IMR-90 (cell line): Measurements from ENCODE around the gene ADRB2. TPM values are rescaled to one million over a fixed set of nuclear protein-coding genes. Genes with fewer than 3 reads are reported as not detected.

Source experiments
- ATAC-seq: fragments of 200-7000 bp; cut with Tn5 transposase; 2 replicates; pipeline ENCODE4 v1.9.1; 2020; ENCODE audit warnings: low read depth, mild to moderate bottlenecking, moderate library complexity
- BruUV-seq: library from RNA; stranded (reverse); fragments of 400-500 nt; replicated peaks from 2 replicates; lab custom pipeline; 2021; lab: Mats Ljungman, UMichigan
- CTCF ChIA-PET: fragments of 300-600 bp; formaldehyde crosslinking; extraction: SDS; loops from one replicate; lab custom pipeline; 2021; ENCODE audit warnings: antibody characterized with exemption; lab: Yijun Ruan, JAX
- POLR2A ChIA-PET: fragments of 300-600 bp; sonication (Branson Sonifier 250); formaldehyde crosslinking; loops from one replicate; lab custom pipeline; 2022; ENCODE audit warnings: antibody characterized with exemption; ENCODE audit not compliant: unreplicated experiment; lab: Charles Lee
- DNase-seq: peaks from one replicate; pipeline ENCODE4 v3.0.0; 2013
- H2AFZ ChIP-seq: replicated peaks from 2 replicates; pipeline ENCODE3; 2013; ENCODE audit warnings: low read length, mild to moderate bottlenecking; ENCODE audit not compliant: poor library complexity
- H2AK5ac ChIP-seq: 2 replicates; pipeline ENCODE4 v1.6.1; 2013; ENCODE audit warnings: low read depth, low read length, inconsistent platforms
- H2AK9ac ChIP-seq: replicated peaks from 2 replicates; pipeline ENCODE3; 2013; ENCODE audit warnings: mild to moderate bottlenecking, low read depth, low read length, moderate library complexity; ENCODE audit not compliant: poor library complexity
- H2BK120ac ChIP-seq: 2 replicates; pipeline ENCODE4 v1.6.1; 2013; ENCODE audit warnings: low read depth, low read length, inconsistent platforms
- H2BK15ac ChIP-seq: 3 replicates; pipeline ENCODE4 v1.6.1; 2013; ENCODE audit warnings: low read depth, low read length, inconsistent platforms
- H2BK20ac ChIP-seq: 2 replicates; pipeline ENCODE4 v1.6.1; 2013; ENCODE audit warnings: low read depth, mild to moderate bottlenecking, inconsistent platforms, low read length, moderate library complexity
- H2BK5ac ChIP-seq: 2 replicates; pipeline ENCODE4 v1.6.1; 2013; ENCODE audit warnings: mild to moderate bottlenecking, low read depth, low read length, inconsistent platforms; ENCODE audit not compliant: poor library complexity, severe bottlenecking
- H3K14ac ChIP-seq: replicated peaks from 2 replicates; pipeline ENCODE4 v1.6.1; 2013; ENCODE audit warnings: low read depth, low read length, inconsistent platforms
- H3K18ac ChIP-seq: 2 replicates; pipeline ENCODE4 v1.6.1; 2013; ENCODE audit warnings: low read depth, low read length, control low read depth
- H3K23ac ChIP-seq: 2 replicates; pipeline ENCODE4 v1.6.1; 2013; ENCODE audit warnings: low read depth, low read length, inconsistent platforms
- H3K27ac ChIP-seq: 2 replicates; pipeline ENCODE4 v1.5.1; 2013; ENCODE audit warnings: mild to moderate bottlenecking, control low read depth, low read length; ENCODE audit not compliant: insufficient read depth
- H3K27me3 ChIP-seq: 2 replicates; pipeline ENCODE4 v1.6.1; 2013; ENCODE audit warnings: low read length; ENCODE audit not compliant: control insufficient read depth, insufficient read depth
- H3K36me3 ChIP-seq: 2 replicates; pipeline ENCODE4 v1.6.1; 2013; ENCODE audit warnings: low read length, mixed read lengths; ENCODE audit not compliant: control insufficient read depth, insufficient read depth
- H3K4ac ChIP-seq: 2 replicates; pipeline ENCODE4 v1.6.1; 2013; ENCODE audit warnings: low read depth, low read length, inconsistent platforms
- H3K4me1 ChIP-seq: 2 replicates; pipeline ENCODE4 v1.6.1; 2013; ENCODE audit warnings: low read length, mixed read lengths; ENCODE audit not compliant: control insufficient read depth, insufficient read depth
- H3K4me2 ChIP-seq: 2 replicates; pipeline ENCODE4 v1.6.1; 2013; ENCODE audit warnings: low read depth, mild to moderate bottlenecking, control low read depth, low read length, moderate library complexity
- H3K4me3 ChIP-seq: 2 replicates; pipeline ENCODE4 v1.5.1; 2013; ENCODE audit warnings: low read depth, mild to moderate bottlenecking, control low read depth, low read length, moderate library complexity; ENCODE audit not compliant: insufficient read depth
- H3K56ac ChIP-seq: 2 replicates; pipeline ENCODE4 v1.6.1; 2013; ENCODE audit warnings: low read length, inconsistent platforms; ENCODE audit not compliant: insufficient read depth; ENCODE audit errors: extremely low read depth
- H3K79me1 ChIP-seq, 2 experiments: 2 replicates each; pipeline ENCODE4 v1.6.1; 2013; ENCODE audit warnings: low read length in 2 of 2, inconsistent platforms in 1 of 2, low read depth in 1 of 2
- H3K9ac ChIP-seq: 2 replicates; pipeline ENCODE4 v1.6.1; 2013; ENCODE audit warnings: low read depth, low read length, control low read depth
- H3K9me1 ChIP-seq: 2 replicates; pipeline ENCODE4 v1.6.1; 2013; ENCODE audit warnings: low read length, inconsistent platforms; ENCODE audit not compliant: insufficient read depth
- H3K9me3 ChIP-seq: 2 replicates; pipeline ENCODE4 v1.6.1; 2013; ENCODE audit warnings: low read length; ENCODE audit not compliant: control insufficient read depth, insufficient read depth
- H4K20me1 ChIP-seq: 2 replicates; pipeline ENCODE4 v1.6.1; 2013; ENCODE audit warnings: low read length, inconsistent platforms; ENCODE audit not compliant: insufficient read depth
- H4K5ac ChIP-seq: 2 replicates; pipeline ENCODE4 v1.6.1; 2013; ENCODE audit warnings: mild to moderate bottlenecking, low read depth, low read length, control low read depth
- H4K8ac ChIP-seq, 2 experiments: 2 replicates each; pipeline ENCODE4 v1.6.1; 2013; ENCODE audit warnings: low read depth in 2 of 2, low read length in 2 of 2, control low read depth in 1 of 2, inconsistent platforms in 1 of 2
- H4K91ac ChIP-seq: 2 replicates; pipeline ENCODE4 v1.6.1; 2013; ENCODE audit warnings: low read depth, low read length, inconsistent platforms; ENCODE audit not compliant: insufficient read depth
- BHLHE40 ChIP-seq: fragments of 150-350 bp; IDR thresholded peaks from 2 replicates; pipeline ENCODE4 v1.6.1; 2016; ENCODE audit warnings: mild to moderate bottlenecking, low read depth, low read length
- CEBPB ChIP-seq: IDR thresholded peaks from 2 replicates; pipeline ENCODE4 v1.6.1; 2012; ENCODE audit warnings: low read depth, low read length, improper control_type of control experiment
- MXI1 ChIP-seq: IDR thresholded peaks from 2 replicates; pipeline ENCODE4 v1.6.1; 2012; ENCODE audit warnings: low read depth, mild to moderate bottlenecking, low read length, moderate library complexity, borderline replicate concordance
- NFE2L2 ChIP-seq: fragments of 150-350 bp; IDR thresholded peaks from 2 replicates; pipeline ENCODE4 v1.6.1; 2016; ENCODE audit warnings: low read depth, mild to moderate bottlenecking, low read length
- RAD21 ChIP-seq: IDR thresholded peaks from 2 replicates; pipeline ENCODE4 v1.6.1; 2012; ENCODE audit warnings: low read length, improper control_type of control experiment
- RCOR1 ChIP-seq: IDR thresholded peaks from 2 replicates; pipeline ENCODE4 v1.6.1; 2012; ENCODE audit warnings: mild to moderate bottlenecking, low read length, improper control_type of control experiment; ENCODE audit not compliant: insufficient replicate concordance
- SMC3 ChIP-seq: fragments of 150-350 bp; IDR thresholded peaks from 2 replicates; pipeline ENCODE4 v1.6.1; 2016; ENCODE audit warnings: low read depth, mild to moderate bottlenecking, antibody characterized with exemption, low read length, moderate library complexity
- WGBS, 2 experiments: methylation state at CpG; one replicate each; pipeline versions ENCODE4 v1.1.5 to v1.1.7; 2013; ENCODE audit warnings: missing lambda C conversion rate in 2 of 2; ENCODE audit not compliant: insufficient read length in 1 of 2; ENCODE audit errors: extremely low coverage in 2 of 2; 5-methylcytosine and 5-hydroxymethylcytosine counted together
- dilution Hi-C: fragments of 300-500 bp; cut with HindIII; formaldehyde crosslinking; loops from one replicate; pipeline ENCODE4 v1.14.3; 2018; ENCODE audit warnings: low sequenced_read_pairs; ENCODE audit not compliant: unreplicated experiment
- in situ Hi-C: fragments of 300-500 bp; cut with MboI; formaldehyde crosslinking; loops from 3 replicates; pipeline ENCODE4 v1.14.3; 2019; ENCODE audit warnings: low sequenced_read_pairs, inconsistent platforms, mixed read lengths
- intact Hi-C: fragments of 100-400 bp; cut with micrococcal nuclease; formaldehyde crosslinking; loops from 2 replicates; pipeline ENCODE4 v1.10.0; 2022
- polyA plus RNA-seq, 3 experiments: library from polyadenylated mRNA; depleted of rRNA; stranded (reverse); fragments of >200 nt; gene quantifications; 2 replicates each; pipeline ENCODE4 v1.2.3, GENCODE V29; 2012; ENCODE audit warnings: low replicate concordance in 1 of 3
- total RNA-seq: library from RNA; depleted of rRNA; stranded (reverse); fragments of >200 nt; gene quantifications from 2 replicates; pipeline ENCODE4 v1.2.3, GENCODE V29; 2012
- TF ChIP-seq, protein P1 (sequence below): conservative IDR thresholded peaks from 2 replicates; pipeline ENCODE4 v1.5.1; 2012; ENCODE audit warnings: mild to moderate bottlenecking, low read depth, low read length, improper control_type of control experiment

Gene ADRB2
- total and polyA plus RNA-seq, 2 of the 4 experiments (the other 2 are of a cell fraction), result 1.6 to 3.4 TPM

DNA sequence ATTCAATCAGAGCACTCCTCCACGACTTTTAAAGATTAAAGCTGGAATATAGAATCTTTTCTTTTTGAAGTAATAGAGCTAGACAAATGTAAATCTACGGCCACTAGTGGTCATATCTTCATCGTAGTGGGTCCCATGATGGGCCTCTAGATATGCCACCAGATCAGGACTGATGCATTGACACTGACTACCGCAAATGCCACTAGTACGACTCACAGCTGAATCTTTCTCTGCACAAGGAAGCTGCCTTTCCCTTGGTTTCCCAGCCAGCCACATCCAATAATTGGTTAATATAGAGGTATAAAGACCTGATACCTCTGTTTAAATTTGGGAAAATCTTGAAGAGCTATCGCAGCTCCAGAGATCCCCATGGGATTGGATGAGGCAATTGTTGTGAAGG is 37.8 kb upstream of the ADRB2 start:
- H2BK20ac ChIP-seq, result 0 out of 2 replicates have a peak overlapping the region, but pooled peaks have one; percentile 13
- no peaks in the 10 kb centered on the region for H3K36me3 ChIP-seq
- WGBS, 2 experiments, result no CpG with 5 or more reads among the region's 6 CpGs
- BruUV-seq, result no TSS peak
- H2AK5ac ChIP-seq, result no peak overlapping the region
- DNase-seq (peak; percentile 48), ATAC-seq (0 out of 2 replicates have a peak, but pooled peaks have one; percentile 53)
- POLR2A ChIA-PET, result no interaction called here
- CTCF ChIA-PET, result interaction anchor here (0.7 to 1.6 kb wide), 3 partner anchors 9 to 169 kb away, joined by 3 to 8 read pairs (median 3); no protein-coding TSS in a partner anchor
- H2BK5ac ChIP-seq, result no peak overlapping the region
- no peak overlapping the region for H3K14ac ChIP-seq
- no peak overlapping the region for H2AK9ac ChIP-seq
- H3K4ac ChIP-seq, result no peak overlapping the region
- no peak overlapping the region for H3K23ac ChIP-seq
- H3K9ac ChIP-seq, result no peak overlapping the region
- no peaks in the 10 kb centered on the region for H3K79me1 ChIP-seq
- dilution Hi-C loops, result no loop called here
- H3K18ac ChIP-seq, result no peak overlapping the region
- intact Hi-C loops, result no loop called here
- peaks cover 9% of the 10 kb centered on the region for H3K4me1 ChIP-seq
- no peak overlapping the region for H3K4me2 ChIP-seq
- H3K4me3 ChIP-seq, result no peak overlapping the region
- H3K27ac ChIP-seq, result no peak overlapping the region
- H4K91ac ChIP-seq, result no peak overlapping the region
- no peak overlapping the region for H4K5ac ChIP-seq
- H2BK120ac ChIP-seq, result no peak overlapping the region
- H4K8ac ChIP-seq, result no peak overlapping the region
- no peak overlapping the region for H2BK15ac ChIP-seq
- H4K20me1 ChIP-seq, result no peaks in the 10 kb centered on the region
- peaks cover 12% of the 10 kb centered on the region; the same call in 1 of the 2 replicates for H3K9me1 ChIP-seq
- no peak overlapping the region for H3K56ac ChIP-seq
- no peaks in the 10 kb centered on the region for H3K27me3 ChIP-seq
- in situ Hi-C loops, result no loop called here
- no peak overlapping the region for H2AFZ ChIP-seq
- no peak for TF ChIP-seq BHLHE40
- TF ChIP-seq RCOR1, result no peak
- TF ChIP-seq, protein P1, sequence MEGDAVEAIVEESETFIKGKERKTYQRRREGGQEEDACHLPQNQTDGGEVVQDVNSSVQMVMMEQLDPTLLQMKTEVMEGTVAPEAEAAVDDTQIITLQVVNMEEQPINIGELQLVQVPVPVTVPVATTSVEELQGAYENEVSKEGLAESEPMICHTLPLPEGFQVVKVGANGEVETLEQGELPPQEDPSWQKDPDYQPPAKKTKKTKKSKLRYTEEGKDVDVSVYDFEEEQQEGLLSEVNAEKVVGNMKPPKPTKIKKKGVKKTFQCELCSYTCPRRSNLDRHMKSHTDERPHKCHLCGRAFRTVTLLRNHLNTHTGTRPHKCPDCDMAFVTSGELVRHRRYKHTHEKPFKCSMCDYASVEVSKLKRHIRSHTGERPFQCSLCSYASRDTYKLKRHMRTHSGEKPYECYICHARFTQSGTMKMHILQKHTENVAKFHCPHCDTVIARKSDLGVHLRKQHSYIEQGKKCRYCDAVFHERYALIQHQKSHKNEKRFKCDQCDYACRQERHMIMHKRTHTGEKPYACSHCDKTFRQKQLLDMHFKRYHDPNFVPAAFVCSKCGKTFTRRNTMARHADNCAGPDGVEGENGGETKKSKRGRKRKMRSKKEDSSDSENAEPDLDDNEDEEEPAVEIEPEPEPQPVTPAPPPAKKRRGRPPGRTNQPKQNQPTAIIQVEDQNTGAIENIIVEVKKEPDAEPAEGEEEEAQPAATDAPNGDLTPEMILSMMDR, result no peak
- no peak for TF ChIP-seq SMC3
- TF ChIP-seq NFE2L2, result no peak
- no peak for TF ChIP-seq CEBPB
- no peak for TF ChIP-seq MXI1
- no peak for TF ChIP-seq RAD21
- no peaks in the 10 kb centered on the region for H3K9me3 ChIP-seq
